Sigmoid colon (tissue), 7 donors: ENCODE results near the gene TSEN2. TPM values are rescaled to one million over a fixed set of nuclear protein-coding genes. Genes with fewer than 3 reads are reported as not detected.

ENCODE experiments used
- DNase-seq: peaks from one replicate; pipeline ENCODE4 v3.0.0-alpha.2; 2019
- H3K27ac ChIP-seq, 4 donors: fragments of 200-600 bp; sonication (generic); one replicate each; pipeline ENCODE4 v1.5.1; 2016 to 2019; ENCODE audit warnings: mild to moderate bottlenecking in 1 of 4
- H3K27me3 ChIP-seq, 3 donors: fragments of 200-600 bp; sonication (generic); one replicate each; pipeline ENCODE4 v1.5.1; 2019; ENCODE audit warnings: mild to moderate bottlenecking in 1 of 3
- H3K36me3 ChIP-seq, 4 donors: fragments of 200-600 bp; sonication (generic); one replicate each; pipeline ENCODE4 v1.5.1; 2016 to 2019
- H3K4me1 ChIP-seq, 4 donors: fragments of 200-600 bp; sonication (generic); one replicate each; pipeline ENCODE4 v1.5.1; 2017 to 2019
- H3K4me3 ChIP-seq, 4 donors: fragments of 200-600 bp; sonication (generic); one replicate each; pipeline ENCODE4 v1.5.1; 2017 to 2019; ENCODE audit warnings: mild to moderate bottlenecking in 2 of 4, moderate library complexity in 1 of 4
- H3K9me3 ChIP-seq, 4 donors: fragments of 200-600 bp in 3 of 4; sonication (generic) in 3 of 4; one replicate each; pipeline versions ENCODE4 v1.5.1 to v1.6.1; 2013 to 2019
- CTCF ChIP-seq, 4 experiments: fragments of 450-650 bp in 3 of 4; fragments of 200-600 bp in 1 of 4; IDR thresholded peaks; one replicate each; pipeline ENCODE4 v1.5.1; 2016 to 2019; ENCODE audit warnings: antibody characterized with exemption in 4 of 4, mild to moderate bottlenecking in 3 of 4, moderate library complexity in 2 of 4
- EP300 ChIP-seq, 4 donors: sonication (generic); formaldehyde crosslinking; IDR thresholded peaks; one replicate each; pipeline ENCODE4 v1.6.1; 2017; ENCODE audit warnings: antibody characterized with exemption in 4 of 4
- POLR2A ChIP-seq, 2 donors: fragments of 450-650 bp; IDR thresholded peaks; one replicate each; pipeline ENCODE4 v1.6.1; 2016; ENCODE audit warnings: antibody characterized with exemption in 2 of 2, mild to moderate bottlenecking in 2 of 2, moderate library complexity in 2 of 2
- POLR2AphosphoS5 ChIP-seq, 4 donors: sonication (generic); formaldehyde crosslinking; IDR thresholded peaks; one replicate each; pipeline ENCODE4 v1.6.1; 2017; ENCODE audit warnings: antibody characterized with exemption in 4 of 4
- WGBS, 2 donors: extraction: QIAGEN DNeasy Blood & Tissue Kit; methylation state at CpG; one replicate each; pipeline ENCODE4 v1.1.7; 2013; 5-methylcytosine and 5-hydroxymethylcytosine counted together
- intact Hi-C: fragments of 100-400 bp; cut with DNase I; formaldehyde crosslinking; loops from one replicate; pipeline ENCODE4 v1.15.1; 2023
- polyA plus RNA-seq, 3 donors: library from polyadenylated mRNA; stranded (reverse); fragments of 200-250 nt; gene quantifications; one replicate each; pipeline ENCODE4 v1.2.3, GENCODE V29; 2013
- total RNA-seq, 4 donors: library from RNA; depleted of rRNA; stranded (reverse); fragments of >200 nt; gene quantifications; one replicate each; pipeline ENCODE4 v1.1.0, GENCODE V29; 2016
- donor health status: healthy with polysubstance abuse.
- donor health status: Bipolar disorder and iron deficiency.
- donor health status: healthy.

TSEN2 gene
- total and polyA plus RNA-seq, 7 donors = 4.2 to 23.0 (median 16.1) TPM

GRCh38 chr3:12458901-12459300 is 25.4 kb upstream of the TSEN2 start:
- H3K4me3 ChIP-seq = no peak overlapping the region
- 87 to 89% methylated on average over 8 of the region's 8 CpGs for WGBS, 2 donors
- no peaks in the 10 kb centered on the region for H3K27me3 ChIP-seq
- H3K4me1 ChIP-seq = no peaks in the 10 kb centered on the region
- no peaks in the 10 kb centered on the region for H3K36me3 ChIP-seq
- no peak for DNase-seq
- intact Hi-C loops = no loop called here
- H3K27ac ChIP-seq = no peak overlapping the region
- no peaks in the 10 kb centered on the region for H3K9me3 ChIP-seq
- TF ChIP-seq POLR2AphosphoS5 (IDR thresholded peaks at IDR 0.05) (no peak), POLR2A (IDR thresholded peaks at IDR 0.05) (no peak), EP300 (IDR thresholded peaks at IDR 0.05) (no peak), CTCF (IDR thresholded peaks at IDR 0.05) (no peak)

GRCh38 chr3:12460127-12460526 is 24.2 kb upstream of the TSEN2 start:
- 14 to 71% methylated on average over 3 of the region's 3 CpGs for WGBS, 2 donors
- no peak for DNase-seq
- Histone ChIP-seq H3K4me1 (no peaks in the 10 kb centered on the region), H3K36me3 (no peaks in the 10 kb centered on the region), H3K27me3 (no peaks in the 10 kb centered on the region), H3K9me3 (no peaks in the 10 kb centered on the region), H3K4me3 (no peak overlapping the region), H3K27ac (no peak overlapping the region)
- intact Hi-C loops = no loop called here
- TF ChIP-seq POLR2A (IDR thresholded peaks at IDR 0.05) (no peak), POLR2AphosphoS5 (IDR thresholded peaks at IDR 0.05) (no peak), CTCF (IDR thresholded peaks at IDR 0.05) (no peak), EP300 (IDR thresholded peaks at IDR 0.05) (no peak)

- no peak for DNase-seq
- Histone ChIP-seq H3K4me3 (no peak overlapping the region), H3K9me3 (no peaks in the 10 kb centered on the region), H3K4me1 (no peaks in the 10 kb centered on the region), H3K27ac (no peak overlapping the region), H3K36me3 (no peaks in the 10 kb centered on the region), H3K27me3 (no peaks in the 10 kb centered on the region)
- TF ChIP-seq POLR2A (IDR thresholded peaks at IDR 0.05) = no peak
- no peak for TF ChIP-seq POLR2AphosphoS5 (IDR thresholded peaks at IDR 0.05)
- TF ChIP-seq CTCF (IDR thresholded peaks at IDR 0.05) = no peak
- TF ChIP-seq EP300 (IDR thresholded peaks at IDR 0.05) = no peak
- WGBS, 2 donors = 90 to 93% methylated on average over 7 of the region's 7 CpGs
- intact Hi-C loops = no loop called here
Measured at GRCh38 chr3:12461097-12461649, 23.1 kb upstream of the TSEN2 start.

- H3K27ac ChIP-seq = no peak overlapping the region
- intact Hi-C loops = no loop called here
- H3K9me3 ChIP-seq = no peaks in the 10 kb centered on the region
- H3K4me1 ChIP-seq = no peaks in the 10 kb centered on the region
- no peaks in the 10 kb centered on the region for H3K36me3 ChIP-seq
- no peak for TF ChIP-seq POLR2A (IDR thresholded peaks at IDR 0.05)
- no peak for TF ChIP-seq EP300 (IDR thresholded peaks at IDR 0.05)
- TF ChIP-seq CTCF (IDR thresholded peaks at IDR 0.05) = no peak
- TF ChIP-seq POLR2AphosphoS5 (IDR thresholded peaks at IDR 0.05) = no peak
- H3K4me3 ChIP-seq = no peak overlapping the region
- WGBS, 2 donors = 11 to 28% methylated on average over 9 of the region's 9 CpGs
- DNase-seq = no peak
- no peaks in the 10 kb centered on the region for H3K27me3 ChIP-seq
Measured at GRCh38 chr3:12462159-12462947, 21.9 kb upstream of the TSEN2 start.
